Aorta (tissue), 5 donors: ENCODE measurements around the gene GPX2. TPM values are rescaled to one million over a fixed set of nuclear protein-coding genes. Genes with fewer than 3 reads are reported as not detected.

Experiments
- ATAC-seq: fragments of 200-7000 bp; cut with Tn5 transposase; one replicate; pipeline ENCODE4 v1.9.1; 2022; ENCODE audit warnings: moderate library complexity; ENCODE audit not compliant: low FRiP score
- DNase-seq, 2 donors: peaks; one replicate each; pipeline ENCODE4 v3.0.0-alpha.2; 2020
- H3K27ac ChIP-seq, 2 donors: one replicate each; pipeline ENCODE4 v1.5.1; 2013; ENCODE audit warnings: low read length in 2 of 2, mild to moderate bottlenecking in 2 of 2, moderate library complexity in 2 of 2, control low read depth in 1 of 2, inconsistent platforms in 1 of 2, low read depth in 1 of 2
- H3K27me3 ChIP-seq, 2 donors: one replicate each; pipeline ENCODE4 v1.6.1; 2013; ENCODE audit warnings: control low read depth in 1 of 2, low read length in 1 of 2, mild to moderate bottlenecking in 1 of 2, moderate library complexity in 1 of 2; ENCODE audit not compliant: insufficient read depth in 2 of 2, control insufficient read depth in 1 of 2
- H3K36me3 ChIP-seq, 2 donors: one replicate each; pipeline ENCODE4 v1.6.1; 2013; ENCODE audit warnings: control low read depth in 1 of 2, low read length in 1 of 2, mild to moderate bottlenecking in 1 of 2; ENCODE audit not compliant: insufficient read depth in 2 of 2, control insufficient read depth in 1 of 2
- H3K4me1 ChIP-seq, 2 donors: one replicate each; pipeline ENCODE4 v1.6.1; 2013; ENCODE audit warnings: low read length in 2 of 2, control low read depth in 1 of 2, mild to moderate bottlenecking in 1 of 2, moderate library complexity in 1 of 2; ENCODE audit not compliant: insufficient read depth in 2 of 2, control insufficient read depth in 1 of 2
- H3K4me3 ChIP-seq, 2 donors: one replicate each; pipeline ENCODE4 v1.5.1; 2013; ENCODE audit warnings: low read length in 2 of 2, control low read depth in 1 of 2, mild to moderate bottlenecking in 1 of 2
- H3K9me3 ChIP-seq: one replicate; pipeline ENCODE4 v1.6.1; 2013; ENCODE audit warnings: mild to moderate bottlenecking, low read length; ENCODE audit not compliant: control insufficient read depth
- WGBS, 2 donors: extraction: QIAGEN DNeasy Blood & Tissue Kit; methylation state at CpG; one replicate each; pipeline ENCODE4 v1.1.7; 2013; 5-methylcytosine and 5-hydroxymethylcytosine counted together
- intact Hi-C, 2 donors: fragments of 100-400 bp; cut with DNase I; formaldehyde crosslinking; loops; one replicate each; pipeline versions ENCODE4 v1.14.2 to v1.15.0; 2022
- polyA plus RNA-seq, 2 donors: library from polyadenylated mRNA; stranded (reverse); fragments of 200-250 nt; gene quantifications; one replicate each; pipeline ENCODE4 v1.2.3, GENCODE V29; 2013
- total RNA-seq, 2 donors: library from RNA; stranded (reverse); fragmentation: NEBNext Ultra II Directional; extraction: Animal tissue kit (Norgen Biotek cat#: 25700); gene quantifications; one replicate each; pipeline ENCODE4 v1.2.1, GENCODE V29; 2021
- donor health status: healthy with polysubstance abuse.
- donor health status: Bipolar disorder and iron deficiency.
- donor health status: DM: no; HTN: no; CAD: no.
- donor health status: DM: no; HTN: no; CAD: no.
- donor health status: DM: yes; HTN: yes; CAD: no.

Gene GPX2
- total and polyA plus RNA-seq, 4 donors, result 16.8 TPM; not detected in 3

GRCh38 chr14:64929014-64929359 is 13.6 kb downstream of the GPX2 start:
- Histone ChIP-seq H3K27me3 (no peaks in the 10 kb centered on the region), H3K36me3 (no peaks in the 10 kb centered on the region), H3K9me3 (no peaks in the 10 kb centered on the region), H3K27ac (no peak overlapping the region), H3K4me3 (no peak overlapping the region), H3K4me1 (peaks cover 6 to 12% of the 10 kb centered on the region in 2 donors)
- ATAC-seq, result no peak
- intact Hi-C loops, result no loop called here
- WGBS, 2 donors, result 92 to 96% methylated on average over 3 of the region's 3 CpGs
- DNase-seq, result no peak

DNA sequence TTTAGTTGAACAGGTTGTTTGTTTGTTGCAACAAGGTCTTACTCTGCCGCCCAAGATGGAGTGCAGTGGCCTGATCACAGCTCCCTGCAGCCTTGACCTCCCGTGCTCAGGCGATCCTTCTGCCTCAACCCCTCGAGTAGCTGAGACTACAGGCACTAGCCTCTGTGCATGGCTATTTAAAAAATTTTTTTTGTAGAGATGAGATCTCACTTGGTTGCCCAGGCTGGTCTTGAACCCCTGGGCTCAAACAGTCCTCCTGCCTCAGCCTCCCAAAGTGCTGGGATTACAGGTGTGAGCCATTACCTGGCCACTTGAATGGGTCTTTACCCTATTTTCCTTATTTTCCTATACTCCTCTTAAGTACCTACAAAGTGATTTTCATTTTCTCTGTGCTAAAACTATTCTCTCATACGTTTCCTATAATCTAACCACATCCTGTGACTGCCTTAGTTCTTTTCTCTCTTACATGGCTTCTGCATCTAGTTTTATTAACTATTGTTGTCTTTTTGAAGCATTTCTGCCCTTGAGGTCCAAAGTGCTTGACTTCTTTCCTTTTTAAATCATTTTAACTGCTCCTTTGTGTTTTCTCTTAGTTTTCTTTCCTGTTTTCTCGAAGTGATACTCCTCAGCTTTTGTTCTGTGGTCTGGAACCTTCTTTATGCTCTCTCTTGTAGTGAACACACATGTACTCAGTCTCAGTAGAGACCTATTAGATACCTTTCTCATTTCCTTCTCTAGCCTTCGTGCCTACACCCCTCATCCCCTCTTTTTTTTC is 14.1 kb downstream of the GPX2 start:
- WGBS, 2 donors, result 78% methylated on average over 7 of the region's 7 CpGs
- intact Hi-C loops, result no loop called here
- no peak overlapping the region for H3K4me3 ChIP-seq
- no peak for DNase-seq
- H3K27me3 ChIP-seq, result no peaks in the 10 kb centered on the region
- no peak overlapping the region for H3K27ac ChIP-seq
- H3K36me3 ChIP-seq, result no peaks in the 10 kb centered on the region
- H3K9me3 ChIP-seq, result no peaks in the 10 kb centered on the region
- no peak for ATAC-seq
- H3K4me1 ChIP-seq, result peaks cover 6 to 12% of the 10 kb centered on the region in 2 donors

DNA sequence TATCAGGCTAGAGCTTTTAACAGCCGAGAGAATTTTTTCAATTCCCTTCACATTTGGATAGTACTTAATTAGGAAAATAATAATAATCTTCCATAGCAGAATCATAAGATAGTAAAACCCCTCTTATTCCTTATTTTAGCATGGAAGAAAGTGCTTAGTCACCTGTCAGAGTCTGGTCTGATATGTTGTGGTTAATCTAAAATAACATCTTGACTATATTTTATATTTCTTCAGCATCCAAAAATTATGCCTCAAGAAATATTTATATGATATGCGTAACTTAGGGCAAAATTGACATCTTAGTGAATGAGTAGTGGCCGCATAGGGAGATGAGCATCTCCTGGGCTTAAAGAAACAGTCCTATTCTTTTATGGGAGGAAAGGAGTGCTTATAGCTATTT is 15.5 kb downstream of the GPX2 start:
- ATAC-seq, result no peak
- 66 to 71% methylated on average over 3 of the region's 3 CpGs for WGBS, 2 donors
- no peaks in the 10 kb centered on the region for H3K36me3 ChIP-seq
- no peak for DNase-seq
- intact Hi-C loops, result no loop called here
- no peak overlapping the region for H3K27ac ChIP-seq
- peaks cover 6 to 12% of the 10 kb centered on the region in 2 donors for H3K4me1 ChIP-seq
- H3K27me3 ChIP-seq, result no peaks in the 10 kb centered on the region
- H3K4me3 ChIP-seq, result no peak overlapping the region
- no peaks in the 10 kb centered on the region for H3K9me3 ChIP-seq

- ATAC-seq (no peak), DNase-seq (no peak)
- peaks cover 6 to 12% of the 10 kb centered on the region in 2 donors for H3K4me1 ChIP-seq
- no peaks in the 10 kb centered on the region for H3K36me3 ChIP-seq
- H3K27ac ChIP-seq, result no peak overlapping the region
- intact Hi-C loops, result no loop called here
- no peaks in the 10 kb centered on the region for H3K27me3 ChIP-seq
- H3K4me3 ChIP-seq, result no peak overlapping the region
- no peaks in the 10 kb centered on the region for H3K9me3 ChIP-seq
- 45 to 50% methylated on average over 4 of the region's 4 CpGs for WGBS, 2 donors
Measured at GRCh38 chr14:64926398-64926995, 16.0 kb downstream of the GPX2 start.

DNA sequence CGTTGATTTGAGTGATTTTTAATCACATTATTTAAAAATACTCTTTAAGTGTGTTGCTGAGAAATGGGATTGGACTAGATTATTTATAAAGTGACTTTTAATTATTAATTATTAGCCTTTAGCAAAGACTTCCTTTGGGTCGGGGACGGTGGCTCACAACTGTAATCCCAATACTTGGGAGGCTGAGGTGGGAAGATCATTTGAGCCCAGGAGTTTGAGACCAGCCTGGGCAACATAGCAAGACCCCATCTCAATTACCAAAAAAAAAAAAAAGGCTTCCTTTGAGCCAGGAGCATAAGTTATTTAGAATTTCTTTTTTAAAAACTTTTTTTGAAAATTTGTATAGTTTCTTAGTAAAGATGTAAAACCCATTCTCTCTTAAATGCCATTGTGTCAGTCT is 19.5 kb downstream of the GPX2 start:
- H3K36me3 ChIP-seq, result no peaks in the 10 kb centered on the region
- no peak for DNase-seq
- intact Hi-C loops, result no loop called here
- no peak overlapping the region for H3K27ac ChIP-seq
- peaks cover 3 to 7% of the 10 kb centered on the region in 2 donors for H3K4me1 ChIP-seq
- no peaks in the 10 kb centered on the region for H3K27me3 ChIP-seq
- no peak overlapping the region for H3K4me3 ChIP-seq
- WGBS, 2 donors, result 86 to 92% methylated on average over 3 of the region's 3 CpGs
- H3K9me3 ChIP-seq, result no peaks in the 10 kb centered on the region
- ATAC-seq, result no peak

DNA sequence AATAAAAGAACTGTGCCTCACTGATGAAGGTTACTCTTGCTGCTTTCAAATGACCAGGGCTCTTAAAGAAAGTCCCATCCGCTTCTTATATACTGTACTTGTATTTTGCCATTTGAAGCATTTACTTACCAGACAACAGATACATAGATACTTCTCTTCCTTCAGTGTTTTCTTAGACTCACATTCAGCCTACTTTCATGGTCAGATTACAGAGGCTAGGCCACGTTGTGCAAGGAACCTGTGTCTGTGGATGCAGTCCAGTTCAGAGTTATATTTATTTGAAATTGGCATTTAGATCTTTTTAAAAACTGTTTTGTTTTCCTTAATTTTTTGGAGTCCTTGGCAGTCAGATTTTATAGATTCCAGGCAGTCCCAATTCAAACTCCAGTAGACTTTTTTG is 22.1 kb downstream of the GPX2 start:
- Histone ChIP-seq H3K27me3 (no peaks in the 10 kb centered on the region), H3K4me1 (peaks cover under 1 to 7% of the 10 kb centered on the region in 2 donors), H3K27ac (peak overlapping the region; percentile 57 to 67), H3K36me3 (no peaks in the 10 kb centered on the region), H3K9me3 (no peaks in the 10 kb centered on the region), H3K4me3 (no peak overlapping the region)
- ATAC-seq, result no peak
- DNase-seq, result no peak
- WGBS, 2 donors, result 7 to 27% methylated on average over 2 of the region's 2 CpGs
- intact Hi-C loops, result no loop called here

- Histone ChIP-seq H3K9me3 (no peaks in the 10 kb centered on the region), H3K4me1 (peaks cover 6 to 7% of the 10 kb centered on the region in 2 donors), H3K27me3 (no peaks in the 10 kb centered on the region), H3K4me3 (no peak overlapping the region), H3K36me3 (no peaks in the 10 kb centered on the region), H3K27ac (peak overlapping the region in 1 of 2 donors; percentile 92)
- ATAC-seq (no peak), DNase-seq (peak in 1 of 2 donors; percentile 65)
- 22 to 23% methylated on average over 5 of the region's 5 CpGs for WGBS, 2 donors
- intact Hi-C loops, result loop anchor here in 1 of 2 donors (10.0 kb wide), 1 partner anchor 375 kb away; the partner anchor contains the start of genes HSPA2 and PPP1R36
Measured at GRCh38 chr14:64919618-64920017, 22.9 kb downstream of the GPX2 start.

- no peak for ATAC-seq
- no peak for DNase-seq
- intact Hi-C loops, result loop anchor here in 1 of 2 donors (10.0 kb wide), 1 partner anchor 374 kb away; the partner anchor contains the start of genes HSPA2 and PPP1R36
- Histone ChIP-seq H3K4me1 (peaks cover 6 to 7% of the 10 kb centered on the region in 2 donors), H3K9me3 (no peaks in the 10 kb centered on the region), H3K27me3 (no peaks in the 10 kb centered on the region), H3K36me3 (no peaks in the 10 kb centered on the region), H3K27ac (peak overlapping the region in 1 of 2 donors; percentile 92), H3K4me3 (no peak overlapping the region)
Measured at GRCh38 chr14:64919215-64919614, 23.3 kb downstream of the GPX2 start.

DNA sequence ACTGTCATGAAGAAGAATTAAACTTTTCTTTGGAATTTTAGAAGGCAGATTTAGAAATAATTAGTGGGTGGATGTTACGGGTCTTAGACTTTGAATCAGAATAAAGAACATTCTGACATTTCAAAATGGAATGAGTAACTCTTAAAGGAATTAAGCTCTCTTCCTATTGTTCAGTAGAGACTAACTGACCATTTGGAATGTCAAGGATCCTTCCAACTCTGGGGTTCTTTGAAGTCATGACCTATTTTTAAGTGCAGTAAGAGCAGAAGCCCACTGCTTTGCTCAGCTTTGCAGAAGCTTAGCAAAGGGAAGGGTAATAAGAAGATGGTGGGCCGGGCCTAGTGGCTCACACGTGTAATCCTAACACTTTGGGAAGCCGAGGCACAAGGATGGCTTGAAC is 24.3 kb downstream of the GPX2 start:
- no peak for DNase-seq
- intact Hi-C loops, result loop anchor here in 1 of 2 donors (10.0 kb wide), 1 partner anchor 373 kb away; the partner anchor contains the start of genes HSPA2 and PPP1R36
- H3K27ac ChIP-seq, result peak overlapping the region in 1 of 2 donors; percentile 88
- H3K36me3 ChIP-seq, result no peaks in the 10 kb centered on the region
- no peak for ATAC-seq
- H3K4me1 ChIP-seq, result peaks cover 6 to 7% of the 10 kb centered on the region in 2 donors
- H3K4me3 ChIP-seq, result no peak overlapping the region
- no peaks in the 10 kb centered on the region for H3K9me3 ChIP-seq
- 75 to 78% methylated on average over 4 of the region's 4 CpGs for whole genome bisulfite sequencing, 2 donors
- no peaks in the 10 kb centered on the region for H3K27me3 ChIP-seq
